HEK293 (cell line): ENCODE results near the gene ARAP3.
A peak's percentile ranks its signal among the peaks of the same experiment; 100 is the strongest.

ENCODE experiments used
- BCL11A ChIP-seq: fragments of 450-650 bp; formaldehyde crosslinking; IDR thresholded peaks from 2 replicates; pipeline ENCODE4 v1.5.1; 2016; ENCODE audit warnings: low read depth, missing biosample characterization, missing genetic modification characterization
- HOXD13 ChIP-seq: sonication (generic); formaldehyde crosslinking; IDR thresholded peaks from 2 replicates; pipeline ENCODE4 v1.8.0; 2022; ENCODE audit warnings: missing genetic modification reagents, borderline replicate concordance
- MYNN ChIP-seq: fragments of 450-650 bp; formaldehyde crosslinking; IDR thresholded peaks from 2 replicates; pipeline ENCODE4 v1.5.1; 2016; ENCODE audit warnings: missing biosample characterization, missing genetic modification characterization, borderline replicate concordance
- OVOL3 ChIP-seq: fragments of 450-650 bp; formaldehyde crosslinking; IDR thresholded peaks from 2 replicates; pipeline ENCODE4 v1.5.1; 2016; ENCODE audit warnings: missing biosample characterization, missing genetic modification characterization
- ZBTB20 ChIP-seq: fragments of 450-650 bp; formaldehyde crosslinking; IDR thresholded peaks from 2 replicates; pipeline ENCODE4 v1.5.1; 2016; ENCODE audit warnings: missing biosample characterization, missing genetic modification characterization
- ZNF214 ChIP-seq: fragments of 450-650 bp; formaldehyde crosslinking; IDR thresholded peaks from 2 replicates; pipeline ENCODE4 v1.5.1; 2017; ENCODE audit warnings: missing biosample characterization, mild to moderate bottlenecking, missing genetic modification characterization, borderline replicate concordance
- ZNF24 ChIP-seq: fragments of 450-650 bp; formaldehyde crosslinking; IDR thresholded peaks from 2 replicates; pipeline ENCODE4 v1.5.1; 2016; ENCODE audit warnings: missing biosample characterization, missing genetic modification characterization
- ZNF292 ChIP-seq: fragments of 450-650 bp; formaldehyde crosslinking; IDR thresholded peaks from 2 replicates; pipeline ENCODE4 v1.5.1; 2016; ENCODE audit warnings: low read depth, missing biosample characterization, missing genetic modification characterization, borderline replicate concordance
- ZNF354C ChIP-seq: fragments of 450-650 bp; formaldehyde crosslinking; IDR thresholded peaks from 2 replicates; pipeline ENCODE4 v1.5.1; 2016; ENCODE audit warnings: missing biosample characterization, missing genetic modification characterization, low read depth, borderline replicate concordance
- ZNF366 ChIP-seq: fragments of 450-650 bp; formaldehyde crosslinking; conservative IDR thresholded peaks from 2 replicates; pipeline ENCODE4 v1.5.1; 2016; ENCODE audit warnings: missing biosample characterization, missing genetic modification characterization
- ZNF529 ChIP-seq: fragments of 450-650 bp; formaldehyde crosslinking; IDR thresholded peaks from 2 replicates; pipeline ENCODE4 v1.5.1; 2017; ENCODE audit warnings: missing genetic modification characterization, missing biosample characterization; ENCODE audit not compliant: insufficient replicate concordance
- ZNF548 ChIP-seq: fragments of 450-650 bp; formaldehyde crosslinking; IDR thresholded peaks from 2 replicates; pipeline ENCODE4 v1.5.1; 2016; ENCODE audit warnings: missing biosample characterization, missing genetic modification characterization
- ZNF596 ChIP-seq: fragments of 450-650 bp; IDR thresholded peaks from 2 replicates; pipeline ENCODE4 v1.5.0; 2018; ENCODE audit warnings: missing biosample characterization, mild to moderate bottlenecking, missing genetic modification characterization, moderate library complexity
- ZNF837 ChIP-seq: fragments of 450-650 bp; formaldehyde crosslinking; IDR thresholded peaks from 2 replicates; pipeline ENCODE4 v1.5.1; 2016; ENCODE audit warnings: missing biosample characterization, missing genetic modification characterization
- TF ChIP-seq, protein P1 (sequence below): fragments of 450-650 bp; formaldehyde crosslinking; IDR thresholded peaks from 2 replicates; pipeline ENCODE4 v1.5.1; 2016; ENCODE audit warnings: missing biosample characterization, missing genetic modification characterization, low read depth
- TF ChIP-seq, protein P2 (sequence below): fragments of 450-650 bp; formaldehyde crosslinking; IDR thresholded peaks from 2 replicates; pipeline ENCODE4 v1.5.1; 2017; ENCODE audit warnings: missing biosample characterization, missing genetic modification characterization
- TF ChIP-seq, protein P3 (sequence below): fragments of 450-650 bp; formaldehyde crosslinking; IDR thresholded peaks from 2 replicates; pipeline ENCODE4 v1.5.1; 2016; ENCODE audit warnings: missing biosample characterization, missing genetic modification characterization
- TF ChIP-seq, protein P4 (sequence below): fragments of 450-650 bp; formaldehyde crosslinking; optimal IDR thresholded peaks from 2 replicates; pipeline ENCODE3; 2016; ENCODE audit warnings: missing biosample characterization, mild to moderate bottlenecking, missing genetic modification characterization

Gene ARAP3

DNA sequence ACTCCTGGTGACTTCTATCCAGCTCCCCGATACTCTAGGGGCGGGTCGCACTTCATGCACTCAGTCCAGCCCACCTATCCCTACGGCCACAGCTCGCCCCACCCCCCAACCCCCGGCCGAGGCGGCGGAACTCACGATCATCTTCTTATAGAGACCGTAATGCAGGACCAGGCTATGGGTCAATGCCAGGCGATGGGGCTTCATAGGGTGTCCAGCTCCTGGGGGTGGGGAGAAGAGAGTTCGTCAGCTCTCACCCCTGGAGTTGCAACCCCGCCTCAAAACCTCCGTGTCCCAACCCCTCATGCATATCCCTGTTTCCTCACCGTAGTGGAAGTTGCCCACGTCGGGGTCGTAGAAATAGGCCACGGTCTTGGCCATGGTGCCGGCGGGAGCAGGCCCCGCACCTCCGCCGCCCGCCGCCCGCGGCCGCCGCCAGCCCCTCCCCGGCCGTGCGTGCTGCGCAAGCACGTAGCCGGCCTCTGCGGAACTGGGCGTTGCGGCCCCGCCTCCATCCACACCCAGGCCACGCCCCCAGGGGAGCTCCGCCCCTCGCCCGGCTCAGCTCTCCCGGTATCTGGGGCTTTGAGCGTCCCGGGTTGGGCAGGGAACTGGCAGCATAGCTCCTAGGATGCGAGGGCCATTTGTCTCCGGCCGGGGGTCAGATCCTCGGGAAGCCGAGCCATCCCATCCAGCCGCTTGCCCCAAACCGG is 45.5 kb downstream of the ARAP3 start, which contains the start of the genes HDAC3 and RELL2 (continued):
- TF ChIP-seq, protein P1, sequence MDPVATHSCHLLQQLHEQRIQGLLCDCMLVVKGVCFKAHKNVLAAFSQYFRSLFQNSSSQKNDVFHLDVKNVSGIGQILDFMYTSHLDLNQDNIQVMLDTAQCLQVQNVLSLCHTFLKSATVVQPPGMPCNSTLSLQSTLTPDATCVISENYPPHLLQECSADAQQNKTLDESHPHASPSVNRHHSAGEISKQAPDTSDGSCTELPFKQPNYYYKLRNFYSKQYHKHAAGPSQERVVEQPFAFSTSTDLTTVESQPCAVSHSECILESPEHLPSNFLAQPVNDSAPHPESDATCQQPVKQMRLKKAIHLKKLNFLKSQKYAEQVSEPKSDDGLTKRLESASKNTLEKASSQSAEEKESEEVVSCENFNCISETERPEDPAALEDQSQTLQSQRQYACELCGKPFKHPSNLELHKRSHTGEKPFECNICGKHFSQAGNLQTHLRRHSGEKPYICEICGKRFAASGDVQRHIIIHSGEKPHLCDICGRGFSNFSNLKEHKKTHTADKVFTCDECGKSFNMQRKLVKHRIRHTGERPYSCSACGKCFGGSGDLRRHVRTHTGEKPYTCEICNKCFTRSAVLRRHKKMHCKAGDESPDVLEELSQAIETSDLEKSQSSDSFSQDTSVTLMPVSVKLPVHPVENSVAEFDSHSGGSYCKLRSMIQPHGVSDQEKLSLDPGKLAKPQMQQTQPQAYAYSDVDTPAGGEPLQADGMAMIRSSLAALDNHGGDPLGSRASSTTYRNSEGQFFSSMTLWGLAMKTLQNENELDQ (tag by site-specific recombination): no peak
- TF ChIP-seq ZNF837 (no peak), ZNF529 (tag by site-specific recombination) (no peak), OVOL3 (tag by site-specific recombination) (no peak), ZNF596 (peak; percentile 32; the same call in 1 of the 2 replicates), HOXD13 (CRISPR knock-in tag) (no peak), MYNN (no peak), ZNF214 (tag by site-specific recombination) (no peak), ZNF24 (tag by site-specific recombination) (no peak), ZBTB20 (tag by site-specific recombination) (no peak; the same call in 1 of the 2 replicates), ZNF548 (no peak), ZNF354C (tag by site-specific recombination) (no peak), BCL11A (tag by site-specific recombination) (no peak), ZNF366 (tag by site-specific recombination) (no peak), ZNF292 (no peak)
- TF ChIP-seq, protein P2, sequence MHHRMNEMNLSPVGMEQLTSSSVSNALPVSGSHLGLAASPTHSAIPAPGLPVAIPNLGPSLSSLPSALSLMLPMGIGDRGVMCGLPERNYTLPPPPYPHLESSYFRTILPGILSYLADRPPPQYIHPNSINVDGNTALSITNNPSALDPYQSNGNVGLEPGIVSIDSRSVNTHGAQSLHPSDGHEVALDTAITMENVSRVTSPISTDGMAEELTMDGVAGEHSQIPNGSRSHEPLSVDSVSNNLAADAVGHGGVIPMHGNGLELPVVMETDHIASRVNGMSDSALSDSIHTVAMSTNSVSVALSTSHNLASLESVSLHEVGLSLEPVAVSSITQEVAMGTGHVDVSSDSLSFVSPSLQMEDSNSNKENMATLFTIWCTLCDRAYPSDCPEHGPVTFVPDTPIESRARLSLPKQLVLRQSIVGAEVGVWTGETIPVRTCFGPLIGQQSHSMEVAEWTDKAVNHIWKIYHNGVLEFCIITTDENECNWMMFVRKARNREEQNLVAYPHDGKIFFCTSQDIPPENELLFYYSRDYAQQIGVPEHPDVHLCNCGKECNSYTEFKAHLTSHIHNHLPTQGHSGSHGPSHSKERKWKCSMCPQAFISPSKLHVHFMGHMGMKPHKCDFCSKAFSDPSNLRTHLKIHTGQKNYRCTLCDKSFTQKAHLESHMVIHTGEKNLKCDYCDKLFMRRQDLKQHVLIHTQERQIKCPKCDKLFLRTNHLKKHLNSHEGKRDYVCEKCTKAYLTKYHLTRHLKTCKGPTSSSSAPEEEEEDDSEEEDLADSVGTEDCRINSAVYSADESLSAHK (tag by site-specific recombination): no peak
- TF ChIP-seq, protein P3, sequence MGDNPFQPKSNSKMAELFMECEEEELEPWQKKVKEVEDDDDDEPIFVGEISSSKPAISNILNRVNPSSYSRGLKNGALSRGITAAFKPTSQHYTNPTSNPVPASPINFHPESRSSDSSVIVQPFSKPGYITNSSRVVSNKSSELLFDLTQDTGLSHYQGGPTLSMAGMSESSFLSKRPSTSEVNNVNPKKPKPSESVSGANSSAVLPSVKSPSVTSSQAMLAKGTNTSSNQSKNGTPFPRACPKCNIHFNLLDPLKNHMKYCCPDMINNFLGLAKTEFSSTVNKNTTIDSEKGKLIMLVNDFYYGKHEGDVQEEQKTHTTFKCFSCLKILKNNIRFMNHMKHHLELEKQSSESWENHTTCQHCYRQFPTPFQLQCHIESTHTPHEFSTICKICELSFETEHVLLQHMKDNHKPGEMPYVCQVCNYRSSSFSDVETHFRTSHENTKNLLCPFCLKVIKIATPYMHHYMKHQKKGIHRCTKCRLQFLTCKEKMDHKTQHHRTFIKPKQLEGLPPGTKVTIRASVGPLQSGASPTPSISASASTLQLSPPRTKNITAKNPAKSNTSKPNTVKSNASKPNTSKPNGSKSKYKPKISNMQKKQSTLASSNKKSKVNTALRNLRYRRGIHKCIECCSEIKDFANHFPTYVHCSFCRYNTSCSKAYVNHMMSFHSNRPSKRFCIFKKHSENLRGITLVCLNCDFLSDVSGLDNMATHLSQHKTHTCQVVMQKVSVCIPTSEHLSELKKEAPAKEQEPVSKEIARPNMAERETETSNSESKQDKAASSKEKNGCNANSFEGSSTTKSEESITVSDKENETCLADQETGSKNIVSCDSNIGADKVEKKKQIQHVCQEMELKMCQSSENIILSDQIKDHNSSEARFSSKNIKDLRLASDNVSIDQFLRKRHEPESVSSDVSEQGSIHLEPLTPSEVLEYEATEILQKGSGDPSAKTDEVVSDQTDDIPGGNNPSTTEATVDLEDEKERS: no peak
- TF ChIP-seq, protein P4, sequence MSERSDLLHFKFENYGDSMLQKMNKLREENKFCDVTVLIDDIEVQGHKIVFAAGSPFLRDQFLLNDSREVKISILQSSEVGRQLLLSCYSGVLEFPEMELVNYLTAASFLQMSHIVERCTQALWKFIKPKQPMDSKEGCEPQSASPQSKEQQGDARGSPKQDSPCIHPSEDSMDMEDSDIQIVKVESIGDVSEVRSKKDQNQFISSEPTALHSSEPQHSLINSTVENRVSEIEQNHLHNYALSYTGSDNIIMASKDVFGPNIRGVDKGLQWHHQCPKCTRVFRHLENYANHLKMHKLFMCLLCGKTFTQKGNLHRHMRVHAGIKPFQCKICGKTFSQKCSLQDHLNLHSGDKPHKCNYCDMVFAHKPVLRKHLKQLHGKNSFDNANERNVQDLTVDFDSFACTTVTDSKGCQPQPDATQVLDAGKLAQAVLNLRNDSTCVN (tag by site-specific recombination): no peak
